ENCODE data around the gene ARHGAP5. TPM values are rescaled to one million over a fixed set of nuclear protein-coding genes. Genes with fewer than 3 reads are reported as not detected.

ARHGAP5 gene
- total RNA-seq: 42.5 and 47.2 TPM in 2 replicates

GRCh38 chr14:32077081-32078022, at the start of gene ARHGAP5:
Gene ARHGAP5 (plus strand): TSS chr14:32077304. CDS start chr14:32090670, 13,366 bp downstream.

GRCh38 chr14:32201816-32202490, 124.8 kb downstream of the ARHGAP5 start, which contains the start of gene RNU6-7:
Gene RNU6-7 (plus strand): TSS chr14:32202045.

GRCh38 chr14:32202998-32203882, 126.1 kb downstream of the ARHGAP5 start, which contains the start of gene RNU6-8:
Gene RNU6-8 (minus strand): TSS chr14:32203269.

Other genes starting within 250 kb of the ARHGAP5 start
- not detected in 2 replicates for gene RNU6-7, start 124.7 kb downstream of the ARHGAP5 start, total RNA-seq
- not detected in 2 replicates for gene RNU6-8, start 126.0 kb downstream of the ARHGAP5 start, total RNA-seq

Measured in epithelial cell of alveolus of lung (primary cell).